ENCODE measurements around the gene FAN1.

DNA sequence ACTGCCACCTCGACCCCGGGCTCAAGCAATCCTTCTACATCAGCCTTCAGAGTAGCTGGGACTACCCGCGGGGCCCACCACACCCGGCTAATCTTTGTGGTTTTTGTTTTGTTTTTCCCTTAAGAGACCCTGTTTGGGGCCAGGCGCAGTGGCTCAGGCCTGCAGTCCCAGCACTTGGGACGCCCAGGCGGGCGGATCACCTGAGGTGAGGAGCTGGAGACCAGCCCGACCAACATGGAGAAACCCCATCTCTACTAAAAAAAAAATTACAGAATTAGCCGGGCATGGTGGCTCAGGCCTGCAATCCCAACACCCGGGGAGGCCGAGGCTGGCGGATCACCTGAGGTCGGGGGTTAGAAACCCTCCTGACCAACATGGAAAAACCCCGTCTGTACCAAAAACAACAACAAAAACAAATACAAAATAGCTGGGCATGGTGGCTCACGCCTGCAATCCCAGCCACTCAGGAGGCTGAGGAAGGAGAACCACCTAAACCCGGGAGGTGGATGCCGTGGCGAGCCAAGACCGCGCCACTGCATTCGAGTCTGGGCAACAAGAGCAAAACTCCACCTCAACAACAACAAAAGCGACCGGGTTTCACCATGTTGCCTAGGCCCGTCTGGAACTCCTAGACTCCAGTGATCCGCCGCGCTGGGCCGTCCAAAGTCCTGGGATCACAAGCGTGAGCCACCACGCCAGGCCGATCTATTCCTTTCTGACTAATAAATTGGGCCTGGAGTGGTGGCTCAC is 8.1 kb upstream of the FAN1 start:
- TF ChIP-seq, protein P1, sequence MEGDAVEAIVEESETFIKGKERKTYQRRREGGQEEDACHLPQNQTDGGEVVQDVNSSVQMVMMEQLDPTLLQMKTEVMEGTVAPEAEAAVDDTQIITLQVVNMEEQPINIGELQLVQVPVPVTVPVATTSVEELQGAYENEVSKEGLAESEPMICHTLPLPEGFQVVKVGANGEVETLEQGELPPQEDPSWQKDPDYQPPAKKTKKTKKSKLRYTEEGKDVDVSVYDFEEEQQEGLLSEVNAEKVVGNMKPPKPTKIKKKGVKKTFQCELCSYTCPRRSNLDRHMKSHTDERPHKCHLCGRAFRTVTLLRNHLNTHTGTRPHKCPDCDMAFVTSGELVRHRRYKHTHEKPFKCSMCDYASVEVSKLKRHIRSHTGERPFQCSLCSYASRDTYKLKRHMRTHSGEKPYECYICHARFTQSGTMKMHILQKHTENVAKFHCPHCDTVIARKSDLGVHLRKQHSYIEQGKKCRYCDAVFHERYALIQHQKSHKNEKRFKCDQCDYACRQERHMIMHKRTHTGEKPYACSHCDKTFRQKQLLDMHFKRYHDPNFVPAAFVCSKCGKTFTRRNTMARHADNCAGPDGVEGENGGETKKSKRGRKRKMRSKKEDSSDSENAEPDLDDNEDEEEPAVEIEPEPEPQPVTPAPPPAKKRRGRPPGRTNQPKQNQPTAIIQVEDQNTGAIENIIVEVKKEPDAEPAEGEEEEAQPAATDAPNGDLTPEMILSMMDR (IDR thresholded peaks at IDR 0.05; ENCODE audit: low read depth, low read length), result no peak
- no peak for TF ChIP-seq EZH2phosphoT487 (IDR thresholded peaks at IDR 0.05; ENCODE audit: low read depth)
